SIG-M5 treated with dmso at 0.1 percent for 504 hours (cell line): ENCODE data around the gene TNK1.

Experiments
- DNase-seq: peaks from one replicate; lab custom pipeline; 2025; ENCODE audit not compliant: unreplicated experiment; lab: John Stamatoyannopoulos, UW

TNK1 gene

GRCh38 chr17:7408863-7409262, 28.0 kb downstream of the TNK1 start:
- no peak for DNase-seq

GRCh38 chr17:7409716-7410115, 28.8 kb downstream of the TNK1 start:
- DNase-seq, result no peak

- DNase-seq, result no peak
Measured at GRCh38 chr17:7410634-7411426, 29.9 kb downstream of the TNK1 start.

GRCh38 chr17:7411427-7411750, 30.5 kb downstream of the TNK1 start:
- no peak for DNase-seq

GRCh38 chr17:7413346-7413985, 32.6 kb downstream of the TNK1 start:
- no peak for DNase-seq

- DNase-seq, result no peak
Measured at GRCh38 chr17:7414837-7415236, 33.9 kb downstream of the TNK1 start.

- DNase-seq, result no peak
Measured at GRCh38 chr17:7415784-7416183, 34.9 kb downstream of the TNK1 start.

- DNase-seq, result no peak
Measured at GRCh38 chr17:7416323-7416722, 35.4 kb downstream of the TNK1 start.

- DNase-seq, result no peak
Measured at GRCh38 chr17:7417056-7417655, 36.3 kb downstream of the TNK1 start.

GRCh38 chr17:7418472-7419152, 37.7 kb downstream of the TNK1 start:
- DNase-seq, result no peak

GRCh38 chr17:7419819-7420610, 39.1 kb downstream of the TNK1 start, which contains the start of gene SPEM1:
TSS of gene SPEM1 (plus strand) at chr17:7420324. CDS start at chr17:7420385, 61 bp downstream.
- no peak for DNase-seq

- no peak for DNase-seq
Measured at GRCh38 chr17:7421186-7421585, 40.3 kb downstream of the TNK1 start.

GRCh38 chr17:7423679-7424078, 42.8 kb downstream of the TNK1 start:
- no peak for DNase-seq

- no peak for DNase-seq
Measured at GRCh38 chr17:7425316-7425715, 44.4 kb downstream of the TNK1 start, which contains the start of gene SPEM2. TSS of gene SPEM2 (plus strand) at chr17:7425616. CDS start at chr17:7425689, 73 bp downstream.

- DNase-seq, result no peak
Measured at GRCh38 chr17:7425756-7426155, 44.9 kb downstream of the TNK1 start.

GRCh38 chr17:7426203-7426863, 45.4 kb downstream of the TNK1 start:
- DNase-seq, result no peak

GRCh38 chr17:7426896-7427489, 46.1 kb downstream of the TNK1 start:
- DNase-seq, result no peak

GRCh38 chr17:7427549-7427948, 46.7 kb downstream of the TNK1 start:
- no peak for DNase-seq

GRCh38 chr17:7428557-7428956, 47.7 kb downstream of the TNK1 start, which contains the start of gene SPEM3:
TSS of gene SPEM3 (plus strand) at chr17:7428857. CDS start at chr17:7428903, 46 bp downstream.
- DNase-seq, result no peak

- no peak for DNase-seq
Measured at GRCh38 chr17:7429722-7430121, 48.8 kb downstream of the TNK1 start.
